HG03045 (cell line): Measurements from ENCODE around the gene ITPR1.
"Not testable (repeated sequence)": the region's sequence is repeated elsewhere in the genome, so short reads cannot be mapped to it uniquely, and the experiment has no call there.

ENCODE experiments used
- ATAC-seq: cut with Tn5 transposase; IDR thresholded peaks from one replicate; pipeline ENCODE4 v1.9.1; 2021; ENCODE audit warnings: mild to moderate bottlenecking, moderate library complexity; ENCODE audit not compliant: unreplicated experiment

The ITPR1 gene

DNA sequence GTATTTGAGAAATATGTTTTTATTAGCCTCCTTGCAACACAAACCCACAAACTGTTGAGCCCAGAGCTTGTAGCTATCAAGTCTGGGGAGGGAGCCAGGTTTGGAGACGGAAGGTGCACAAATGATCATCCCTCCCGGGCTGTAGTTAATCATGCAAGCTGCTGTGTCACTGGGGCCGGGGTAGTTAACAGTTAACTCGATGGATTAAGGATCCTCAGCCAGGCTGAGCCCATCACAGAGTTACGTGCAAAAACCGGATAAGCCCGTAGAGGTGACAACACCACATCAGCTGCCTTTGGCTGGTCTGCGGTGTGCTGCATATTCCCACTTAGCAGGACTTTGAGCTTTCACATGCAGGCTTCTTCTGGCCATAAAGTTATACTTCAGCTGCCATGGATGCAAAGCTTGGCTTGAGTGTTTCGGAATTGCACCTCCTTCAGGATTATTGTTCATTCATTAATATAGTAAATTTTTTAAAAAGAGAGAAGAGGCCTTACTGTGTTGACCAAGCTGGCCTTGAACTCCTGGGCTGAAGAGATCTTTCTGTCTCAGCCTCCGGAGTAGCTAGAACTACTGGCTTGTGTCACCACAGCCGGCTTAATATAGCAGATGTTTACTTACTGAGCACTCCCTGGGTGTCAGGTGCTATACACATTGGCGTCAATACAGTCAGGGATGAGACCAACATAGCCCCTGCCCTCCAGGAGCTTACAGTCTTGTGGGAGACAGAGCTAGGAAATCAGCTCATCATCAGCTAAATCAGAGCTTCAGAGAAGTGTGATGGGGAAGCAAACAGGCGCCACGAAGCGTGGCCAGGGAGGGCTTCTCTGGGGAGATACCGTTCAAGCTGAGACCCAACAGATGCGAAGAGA lies 259.3 kb downstream of the ITPR1 start:
- no peak for ATAC-seq

DNA sequence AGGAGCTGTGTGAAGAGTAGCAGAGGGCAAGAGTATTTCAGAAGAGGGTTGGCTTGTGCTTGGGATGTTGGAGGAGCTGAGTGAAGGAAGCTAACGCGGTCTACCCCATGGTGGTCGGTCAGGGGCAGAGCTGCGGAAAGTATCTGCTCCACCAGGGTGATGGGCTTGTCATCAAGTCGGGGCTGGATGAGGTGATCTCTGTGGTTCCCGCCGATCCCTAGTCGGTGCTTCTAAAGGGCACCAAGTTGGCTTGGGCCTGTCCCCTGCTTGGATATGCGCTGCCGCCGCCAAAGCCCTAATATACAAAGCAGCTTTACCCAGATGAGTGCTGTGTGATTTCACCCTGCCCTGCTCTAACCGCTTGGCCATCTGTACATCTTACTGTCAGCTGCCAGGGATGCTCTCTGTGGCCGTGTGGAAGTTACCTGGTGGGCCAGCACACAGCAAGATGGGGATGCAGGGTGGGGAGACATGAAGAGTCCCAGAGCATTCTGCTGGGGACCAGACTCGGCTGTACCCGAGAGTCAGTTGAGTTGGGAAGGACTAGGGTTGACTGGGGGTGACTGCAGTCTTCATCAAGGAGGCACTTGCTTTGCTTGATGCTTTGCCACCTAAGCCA lies 260.0 kb downstream of the ITPR1 start:
- ATAC-seq: no peak

DNA sequence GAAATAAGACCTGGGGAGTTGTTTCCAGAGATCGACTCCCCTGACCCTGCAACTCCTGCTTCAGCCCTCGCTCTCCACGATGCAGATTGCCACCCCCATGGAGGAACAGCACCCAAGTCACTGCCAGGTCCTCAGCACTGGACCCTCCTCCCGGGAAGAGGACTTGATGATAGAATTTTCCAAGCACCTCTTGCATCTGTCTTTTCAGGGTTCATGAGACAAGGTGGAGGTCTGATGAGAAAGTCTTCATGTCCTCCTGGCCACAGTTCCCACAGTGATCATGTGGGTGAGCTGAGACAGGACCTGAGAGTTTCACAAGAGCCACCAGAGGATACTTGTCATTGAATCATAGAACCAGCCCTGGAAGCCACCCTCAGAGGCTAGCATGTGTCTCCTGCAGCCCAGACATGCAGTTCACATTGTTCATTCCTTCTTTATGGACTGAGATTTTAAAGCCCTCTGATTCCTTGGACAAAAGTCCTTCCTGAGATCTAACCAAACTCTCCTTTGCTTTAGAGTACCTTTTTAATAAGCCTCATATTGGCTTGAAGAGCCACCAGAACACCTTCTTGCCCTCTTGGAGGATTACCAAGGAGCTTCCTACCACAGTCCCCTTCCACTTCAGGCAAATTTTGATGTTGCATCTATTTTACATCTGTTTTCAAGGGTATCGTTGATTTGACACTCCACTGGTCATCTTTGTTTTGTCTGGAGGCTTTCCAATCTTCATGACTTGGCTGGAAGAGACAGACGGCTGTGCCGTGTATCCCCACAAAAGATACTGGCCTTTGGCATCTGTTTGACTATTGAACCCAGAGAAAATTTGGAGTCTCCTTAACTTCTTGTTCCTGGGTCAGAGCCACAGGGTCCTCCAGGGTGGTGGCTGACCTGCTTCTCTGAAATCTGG lies 261.3 kb downstream of the ITPR1 start:
- peak; percentile 65 for ATAC-seq

DNA sequence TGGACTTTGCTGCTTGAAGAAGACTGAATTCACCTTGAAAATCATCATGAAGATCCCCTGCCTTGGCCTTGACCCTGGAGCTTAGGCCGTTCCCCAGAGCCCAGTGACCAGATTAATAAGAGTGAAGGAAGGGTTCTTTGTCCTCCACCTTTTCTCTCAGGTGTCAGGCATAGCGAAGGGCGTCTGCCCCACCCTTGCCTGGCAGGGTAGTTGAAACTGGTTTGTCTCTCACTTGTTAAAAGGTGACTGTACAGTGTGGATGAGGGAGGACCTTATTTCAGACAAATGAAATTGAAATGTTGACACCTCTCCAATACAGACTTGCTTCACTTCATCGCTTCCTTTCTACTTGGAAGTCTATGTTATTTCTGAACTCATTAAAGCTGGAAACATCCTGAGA lies 262.4 kb downstream of the ITPR1 start:
- no peak for ATAC-seq

DNA sequence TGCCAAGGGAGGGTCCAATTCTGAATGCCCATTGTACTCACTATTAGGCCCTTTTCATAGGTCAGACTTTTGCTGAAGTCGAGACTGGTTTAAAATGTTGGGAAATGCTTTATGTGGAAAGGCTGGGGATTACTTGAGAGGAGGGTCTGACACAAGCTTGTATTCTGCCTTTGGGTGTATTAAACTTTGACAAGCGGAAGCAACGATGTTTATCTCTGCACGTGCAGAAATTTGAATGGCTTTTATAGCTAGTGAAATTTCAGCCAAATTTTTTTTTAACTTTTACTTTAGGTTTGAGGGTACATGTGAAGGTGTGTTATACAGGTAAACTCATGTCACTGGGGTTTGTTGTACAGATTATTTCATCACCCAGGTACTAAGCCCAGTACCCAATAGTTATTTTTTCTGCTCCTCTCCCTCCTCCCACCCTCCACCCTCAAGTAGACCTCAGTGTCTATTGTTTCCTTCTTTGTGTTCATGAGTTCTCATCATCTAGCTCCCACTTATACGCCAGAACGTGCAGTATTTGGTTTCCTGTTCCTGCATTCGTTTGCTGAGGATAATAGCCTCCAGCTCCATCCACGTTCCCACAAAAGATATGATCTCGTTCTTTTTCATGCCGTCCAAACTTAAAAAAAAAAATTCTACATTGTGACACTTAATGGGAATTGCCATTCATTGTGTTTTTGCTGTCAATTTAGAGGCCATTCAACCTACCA lies 263.1 kb downstream of the ITPR1 start:
- ATAC-seq: no peak

DNA sequence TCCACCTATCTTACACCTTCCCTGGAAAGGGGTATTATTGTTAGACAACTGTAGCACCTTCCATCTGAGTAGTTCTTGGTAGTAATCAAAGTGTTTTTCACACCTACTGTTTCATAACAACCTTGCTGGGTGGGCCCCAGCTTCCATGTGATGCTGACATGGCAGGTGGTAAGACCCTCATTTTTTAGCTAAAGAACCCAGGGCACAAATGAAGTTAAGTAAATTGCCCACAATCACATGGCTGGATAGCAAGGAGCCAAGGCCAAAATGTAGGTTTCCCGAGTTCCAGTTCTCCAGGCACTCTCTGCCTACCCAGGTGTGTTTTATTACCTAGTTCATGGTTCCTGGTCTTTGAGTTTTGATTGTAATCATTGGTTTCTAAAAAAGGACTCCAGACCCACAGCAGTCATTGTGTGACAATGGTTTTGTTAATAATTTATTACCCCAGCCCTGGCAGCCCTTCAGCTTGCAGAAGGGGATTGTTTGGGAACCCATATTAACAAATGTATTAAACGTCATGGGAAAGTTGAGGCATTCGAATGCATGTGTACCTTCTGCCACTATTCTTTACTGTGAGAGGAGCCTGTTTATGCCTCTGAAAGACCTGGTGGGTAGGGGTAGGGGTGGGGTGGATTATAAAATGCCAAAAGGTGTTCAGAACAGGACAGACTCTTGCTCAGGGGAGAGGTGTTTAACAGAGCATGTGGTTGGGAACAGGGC lies 263.9 kb downstream of the ITPR1 start:
- ATAC-seq: no peak

DNA sequence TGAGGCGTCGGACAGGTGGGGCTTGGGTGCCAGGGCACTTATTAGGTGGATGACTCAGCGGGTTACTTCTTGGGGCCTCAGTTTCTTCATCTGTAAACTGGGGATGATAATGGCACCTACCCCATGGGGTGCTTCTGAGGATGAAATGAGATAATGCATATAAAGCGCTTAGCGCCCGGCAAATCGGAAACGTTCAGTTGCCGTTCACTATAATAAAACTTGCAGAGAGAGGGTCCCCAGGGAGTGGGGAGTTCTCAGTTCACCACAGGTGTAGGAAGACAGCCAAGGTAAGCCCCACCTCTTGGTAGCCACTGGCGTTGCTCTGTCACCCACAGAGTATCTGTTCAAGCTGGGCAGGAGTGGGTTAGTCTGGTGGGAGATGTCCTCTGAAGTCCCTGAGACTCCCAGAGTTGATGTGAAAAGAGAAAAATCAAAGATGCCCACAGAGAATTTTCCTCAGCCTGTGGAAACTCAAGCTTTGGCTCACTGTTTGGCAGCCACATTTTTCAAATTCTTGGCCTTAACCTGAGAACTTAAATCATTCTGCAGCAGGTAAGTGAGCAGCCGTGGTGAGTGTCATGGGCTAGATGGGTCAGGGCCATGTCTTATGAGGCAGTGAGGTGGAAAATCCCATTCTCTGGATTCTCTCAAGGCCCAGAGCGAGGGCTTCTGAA lies 264.6 kb downstream of the ITPR1 start:
- ATAC-seq: no peak

DNA sequence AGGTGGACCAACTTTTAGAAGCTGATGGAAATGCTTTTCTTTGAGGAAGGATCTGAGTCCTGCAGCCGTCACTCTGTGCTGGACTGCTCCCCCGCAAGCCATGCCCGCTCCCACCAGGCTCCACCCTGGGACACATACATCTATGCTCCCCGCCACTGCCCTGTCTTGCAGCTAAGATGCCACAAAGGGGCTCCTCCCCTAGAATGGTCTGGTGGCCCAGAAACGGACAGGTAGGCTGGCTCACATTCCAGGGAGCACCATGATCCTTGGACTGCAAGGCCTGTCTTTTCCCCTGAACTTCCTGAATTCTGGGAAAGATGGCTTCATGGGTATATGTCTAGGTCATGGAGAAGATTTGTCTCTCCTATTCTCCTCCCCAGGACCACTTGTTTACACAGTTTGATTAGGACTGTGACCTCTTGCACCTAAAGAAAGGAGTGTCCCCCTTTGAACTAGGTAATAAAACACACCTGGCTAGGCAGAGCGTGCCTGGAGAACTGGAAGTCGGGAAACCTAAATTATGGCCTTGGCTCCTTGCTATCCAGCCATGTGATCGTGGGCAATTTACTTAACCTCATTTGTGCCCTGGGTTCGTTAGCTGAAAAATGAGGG lies 265.2 kb downstream of the ITPR1 start:
- no peak for ATAC-seq

DNA sequence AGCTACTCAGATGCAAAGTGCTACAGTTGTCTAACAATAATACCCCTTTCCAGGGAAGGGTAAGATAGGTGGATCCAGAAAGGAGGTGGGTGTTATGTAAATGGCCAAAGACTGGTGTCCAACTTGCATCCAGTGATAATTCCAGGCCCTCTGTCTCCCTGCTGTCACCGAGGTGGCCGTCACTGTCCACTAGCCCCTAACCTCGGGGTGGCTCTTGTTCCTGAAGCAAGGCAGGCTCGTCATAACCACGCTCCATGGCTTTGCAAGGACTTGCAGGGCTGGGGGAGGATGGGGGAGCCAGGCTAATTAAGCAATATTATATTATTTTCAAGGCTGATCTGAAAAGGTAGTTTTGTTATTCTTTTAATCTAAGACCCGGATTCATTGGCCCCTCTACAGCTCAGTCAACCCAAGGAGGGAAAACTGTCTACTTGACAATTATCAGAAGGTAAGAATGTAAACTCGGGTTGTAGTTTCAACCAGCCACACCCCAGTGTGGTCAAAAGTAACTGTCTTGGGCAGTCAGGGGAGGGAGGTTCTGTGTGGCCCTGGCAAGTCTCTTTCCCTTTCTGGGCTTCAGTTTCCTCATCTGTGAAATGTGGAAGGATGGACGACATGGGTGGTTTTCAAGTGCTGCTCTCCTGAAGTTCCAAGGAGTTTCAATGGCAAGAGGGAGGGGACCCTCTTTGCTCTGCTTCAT lies 266.0 kb downstream of the ITPR1 start:
- ATAC-seq: no peak

DNA sequence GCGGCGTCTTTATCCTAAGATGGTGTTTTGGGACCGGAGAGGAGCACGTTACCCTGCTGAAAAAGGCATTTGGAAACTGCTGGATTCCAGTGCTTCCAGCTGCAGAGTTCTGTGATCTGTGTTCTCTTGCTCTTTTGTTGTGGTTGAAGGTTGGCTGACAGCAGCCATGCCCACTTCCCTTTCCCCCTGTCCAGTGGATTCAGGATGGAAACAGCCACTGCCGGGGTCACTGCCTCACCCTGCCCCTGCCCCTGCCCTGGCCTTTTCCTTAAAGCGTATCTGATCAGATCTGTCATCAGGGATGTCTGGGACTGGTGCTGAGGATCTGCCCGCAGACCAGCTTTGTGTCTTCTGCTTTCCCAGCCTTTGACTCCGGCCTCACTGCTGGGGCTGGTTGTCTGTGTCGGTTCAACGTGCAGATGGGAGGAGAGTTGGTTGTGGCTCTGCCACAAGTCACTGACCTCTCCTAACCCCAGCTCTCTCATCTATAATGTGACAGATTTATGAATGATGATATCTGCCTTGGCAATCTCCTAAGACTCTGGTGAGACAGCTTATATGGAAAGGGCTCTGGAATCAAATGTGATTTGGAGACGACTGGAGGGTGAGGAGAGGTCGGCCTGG lies 266.7 kb downstream of the ITPR1 start:
- ATAC-seq: no peak

DNA sequence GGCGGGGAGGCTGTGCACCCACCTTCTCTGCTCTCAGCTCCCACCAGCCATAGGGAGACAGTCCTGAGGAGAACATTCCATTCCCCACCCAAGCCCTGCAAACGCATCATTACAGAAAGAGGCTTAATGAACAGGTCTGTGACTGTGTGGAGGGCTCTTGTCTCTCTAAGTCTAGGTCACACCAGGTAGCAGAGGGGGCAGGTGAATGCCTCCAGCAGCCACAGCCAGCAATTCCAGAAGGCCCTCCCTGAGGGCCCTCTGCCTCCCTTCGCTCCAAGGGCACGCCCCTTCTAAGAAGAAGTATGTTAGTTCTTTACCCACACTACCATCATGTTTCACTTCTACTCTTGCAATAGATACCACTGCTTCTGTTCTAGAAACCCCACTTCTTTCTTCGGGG lies 268.6 kb downstream of the ITPR1 start:
- ATAC-seq: no peak

DNA sequence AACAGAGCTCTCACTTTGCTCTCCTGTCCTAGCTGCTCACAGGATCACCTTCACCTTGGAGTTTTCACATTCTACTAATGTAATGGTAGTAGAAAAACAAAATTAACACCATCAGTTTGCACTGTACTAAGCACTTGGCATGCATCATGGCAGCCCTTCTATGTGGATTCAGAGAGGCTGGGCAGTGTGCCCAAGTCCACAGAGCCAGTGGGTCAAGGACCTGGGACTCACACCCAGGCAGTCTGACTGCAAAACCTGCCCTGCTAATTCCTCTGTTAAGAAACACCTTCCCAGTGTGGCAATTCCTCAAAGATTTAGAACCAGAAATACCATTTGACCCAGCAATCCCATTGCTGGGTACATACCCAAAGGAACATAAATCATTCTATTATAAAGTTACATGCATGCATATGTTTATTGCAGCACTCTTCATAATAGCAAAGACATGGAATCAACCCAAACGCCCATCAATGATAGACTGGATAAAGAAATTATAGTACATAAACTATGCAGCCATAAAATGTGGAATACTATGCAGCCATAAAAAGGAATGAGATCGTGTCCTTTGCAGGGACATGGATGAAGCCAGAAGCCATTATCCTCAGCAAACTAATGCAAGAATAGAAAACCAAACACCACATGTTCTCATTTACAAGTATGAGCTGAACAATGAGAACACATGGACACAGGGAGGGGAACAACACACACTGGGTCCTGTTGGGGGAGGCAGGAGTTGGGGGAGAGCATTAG lies 269.5 kb downstream of the ITPR1 start:
- not testable (repeated sequence) for ATAC-seq

DNA sequence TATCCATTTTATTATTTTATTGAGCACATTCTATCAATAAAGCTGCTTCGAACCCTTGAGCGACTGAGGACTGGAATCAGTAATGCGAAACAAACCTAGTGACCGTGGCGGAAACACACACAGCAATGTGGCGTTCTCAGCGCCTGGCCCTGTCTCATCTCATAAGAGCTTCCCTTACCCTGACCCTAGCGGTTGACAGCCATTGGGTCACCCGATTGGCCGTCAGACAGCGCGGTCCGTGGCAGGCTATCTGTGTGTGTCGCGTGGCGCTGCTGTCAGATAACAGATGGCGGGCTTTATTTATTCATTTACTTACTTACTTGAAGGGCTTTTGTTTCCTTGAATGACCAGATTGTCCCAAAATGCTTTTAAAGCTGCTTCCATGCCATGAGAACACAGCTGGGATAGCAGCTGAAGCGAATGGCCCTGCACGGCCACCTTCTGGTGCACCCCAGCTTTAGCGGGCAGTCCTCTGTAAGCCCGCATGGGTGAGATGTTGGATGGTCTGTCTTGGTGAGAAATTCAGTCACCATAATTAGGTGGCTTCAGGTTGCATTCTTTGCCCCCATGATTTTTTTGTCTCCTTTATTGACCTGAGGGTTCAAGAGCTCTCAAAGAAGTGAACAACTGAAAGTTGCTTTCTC lies 270.6 kb downstream of the ITPR1 start:
- no peak for ATAC-seq

DNA sequence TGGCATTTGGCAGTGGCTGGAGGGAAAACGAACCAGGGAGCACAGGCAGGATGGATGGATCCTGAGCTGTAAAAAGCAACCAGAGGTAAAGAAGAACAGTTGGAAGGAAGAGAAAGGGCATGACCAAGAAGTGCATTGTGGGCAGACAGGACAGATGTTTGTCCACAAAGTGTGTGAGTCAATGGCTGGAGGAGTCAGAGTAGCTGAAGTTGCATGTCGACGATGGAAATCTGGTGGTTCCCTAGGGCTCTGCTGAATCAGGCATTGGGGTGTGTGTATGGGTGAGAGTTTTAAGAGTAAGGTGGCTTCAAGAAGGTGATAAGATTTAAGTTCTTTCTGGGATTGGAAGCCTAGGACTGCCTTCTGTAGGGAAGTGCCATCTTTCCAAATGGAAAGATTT lies 272.1 kb downstream of the ITPR1 start:
- ATAC-seq: no peak

DNA sequence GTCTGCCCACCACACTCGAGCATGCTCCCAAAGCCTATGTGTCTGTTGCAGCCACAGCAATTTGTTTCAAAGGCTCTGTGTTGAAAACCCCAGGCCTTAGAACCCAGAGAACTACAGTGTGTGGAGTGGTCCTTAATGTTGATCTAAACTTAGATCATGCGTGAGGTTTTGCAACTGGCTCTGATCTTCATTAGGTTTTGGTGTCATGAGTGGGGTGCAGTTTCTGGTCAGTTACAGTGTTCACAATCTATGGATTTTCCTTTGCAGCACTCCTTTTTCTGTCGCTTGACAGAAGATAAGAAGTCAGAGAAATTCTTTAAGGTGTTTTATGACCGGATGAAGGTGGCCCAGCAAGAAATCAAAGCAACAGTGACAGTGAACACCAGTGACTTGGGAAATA lies 273.1 kb downstream of the ITPR1 start:
- no peak for ATAC-seq

DNA sequence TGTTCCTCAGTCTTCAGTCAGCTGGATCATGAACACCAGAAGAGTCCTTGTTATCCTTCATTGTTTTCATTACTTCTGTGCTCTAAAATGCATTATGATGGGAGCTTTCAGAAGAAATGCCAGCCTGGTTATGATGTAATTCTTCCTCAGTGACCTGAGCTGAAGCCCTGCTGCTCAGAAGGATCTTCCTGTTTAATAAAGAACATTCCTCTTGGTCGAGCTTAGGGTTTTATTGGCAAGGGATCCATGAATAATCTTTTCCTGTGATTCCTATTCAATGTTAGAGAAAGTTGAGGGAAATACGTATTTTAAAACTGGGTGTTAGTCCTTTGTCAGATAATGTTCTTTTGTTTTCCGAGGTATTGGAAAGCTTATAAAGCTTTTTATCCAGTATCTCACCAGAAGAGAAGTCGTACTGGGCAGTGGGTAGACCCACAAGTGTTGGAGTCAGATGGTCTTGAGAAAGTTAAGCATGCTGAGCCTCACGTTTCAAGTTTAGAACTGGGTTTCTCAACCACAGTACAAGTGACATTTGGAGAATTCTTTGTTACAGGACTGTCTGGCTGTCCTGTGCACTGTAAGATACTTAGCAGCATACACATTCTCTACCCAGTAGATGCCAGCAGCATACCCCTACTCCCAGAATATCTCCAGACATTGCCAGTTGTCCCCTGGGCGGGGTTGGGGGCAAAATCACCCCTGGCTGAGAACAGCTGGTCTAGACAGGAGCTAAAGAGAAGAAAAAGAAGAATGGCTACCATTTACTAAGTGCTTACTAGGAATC lies 273.8 kb downstream of the ITPR1 start:
- ATAC-seq: no peak
